Keratinocyte (primary cell): ENCODE measurements around the gene EIF3I. TPM values are rescaled to one million over a fixed set of nuclear protein-coding genes. Genes with fewer than 3 reads are reported as not detected.

Source experiments
- DNase-seq: peaks from one replicate; pipeline ENCODE4 v3.0.0-alpha.2; 2011; ENCODE audit warnings: low read depth, missing footprints, low spot score
- FAIRE-seq: peaks from 2 replicates; lab custom pipeline; 2011; peaks lifted over from hg19 to GRCh38; lab: Jason Lieb, UNC
- H2AFZ ChIP-seq: 2 replicates; pipeline ENCODE4 v1.6.0; 2012; ENCODE audit warnings: low read length, control low read depth, inconsistent platforms; ENCODE audit not compliant: control insufficient read depth
- H3K27ac ChIP-seq: 2 replicates; pipeline ENCODE4 v1.5.1; 2011; ENCODE audit warnings: low read length; ENCODE audit not compliant: control insufficient read depth, insufficient read depth
- H3K27me3 ChIP-seq: 3 replicates; pipeline ENCODE4 v1.6.0; 2011; ENCODE audit warnings: low read length; ENCODE audit not compliant: control insufficient read depth, insufficient read depth; ENCODE audit errors: extremely low read depth
- H3K36me3 ChIP-seq, 2 experiments: 2 replicates in 1 of 2; 3 replicates in 1 of 2; pipeline ENCODE4 v1.5.1; 2011; ENCODE audit warnings: low read length in 2 of 2, mild to moderate bottlenecking in 1 of 2; ENCODE audit not compliant: control insufficient read depth in 2 of 2, insufficient read depth in 2 of 2; ENCODE audit errors: extremely low read depth in 1 of 2
- H3K4me1 ChIP-seq: 3 replicates; pipeline ENCODE4 v1.5.1; 2011; ENCODE audit warnings: low read length; ENCODE audit not compliant: control insufficient read depth, insufficient read depth; ENCODE audit errors: extremely low read depth
- H3K4me2 ChIP-seq: 3 replicates; pipeline ENCODE4 v1.6.0; 2011; ENCODE audit warnings: low read depth, low read length; ENCODE audit not compliant: control insufficient read depth, insufficient read depth; ENCODE audit errors: extremely low read depth
- H3K4me3 ChIP-seq, 3 experiments: fragments of 200-600 bp in 1 of 3; sonication (generic) in 1 of 3; 2 replicates in 2 of 3; 3 replicates in 1 of 3; pipeline ENCODE4 v1.5.1; 2011 to 2016; ENCODE audit warnings: low read length in 3 of 3, mild to moderate bottlenecking in 3 of 3, control low read depth in 2 of 3, inconsistent platforms in 1 of 3, low read depth in 1 of 3, mixed read lengths in 1 of 3, mixed run types in 1 of 3, moderate library complexity in 1 of 3; ENCODE audit not compliant: control insufficient read depth in 2 of 3, insufficient read depth in 2 of 3; ENCODE audit errors: extremely low read depth in 1 of 3
- H3K79me2 ChIP-seq: 2 replicates; pipeline ENCODE4 v1.6.0; 2012; ENCODE audit warnings: low read length; ENCODE audit not compliant: control insufficient read depth, insufficient read depth
- H3K9ac ChIP-seq: 3 replicates; pipeline ENCODE4 v1.6.0; 2011; ENCODE audit warnings: low read length; ENCODE audit not compliant: control insufficient read depth, insufficient read depth; ENCODE audit errors: extremely low read depth
- H3K9me1 ChIP-seq: 3 replicates; pipeline ENCODE4 v1.6.0; 2011; ENCODE audit warnings: low read length; ENCODE audit not compliant: control insufficient read depth, insufficient read depth; ENCODE audit errors: extremely low read depth
- H3K9me3 ChIP-seq: 2 replicates; pipeline ENCODE4 v1.5.1; 2012; ENCODE audit warnings: low read depth, low read length; ENCODE audit not compliant: control insufficient read depth
- H4K20me1 ChIP-seq: 3 replicates; pipeline ENCODE4 v1.6.0; 2011; ENCODE audit warnings: low read length; ENCODE audit not compliant: control insufficient read depth, insufficient read depth; ENCODE audit errors: extremely low read depth
- CTCF ChIP-seq, 3 experiments: IDR thresholded peaks in 1 of 3; conservative IDR thresholded peaks in 1 of 3; optimal IDR thresholded peaks in 1 of 3; 2 replicates in 2 of 3; 3 replicates in 1 of 3; pipeline versions ENCODE3 to v1.5.1; 2011; ENCODE audit warnings: low read length in 3 of 3, mild to moderate bottlenecking in 3 of 3, moderate library complexity in 2 of 3, control low read depth in 1 of 3, inconsistent platforms in 1 of 3; ENCODE audit not compliant: insufficient read depth in 2 of 3; ENCODE audit errors: extremely low read depth in 1 of 3
- EZH2 ChIP-seq: IDR thresholded peaks from one replicate; pipeline ENCODE4 v1.6.1; 2012; ENCODE audit warnings: inconsistent platforms, mild to moderate bottlenecking, low read length, moderate library complexity
- dilution Hi-C: fragments of 300-500 bp; cut with MboI; formaldehyde crosslinking; loops from one replicate; pipeline ENCODE4 v1.7.0; 2020; ENCODE audit warnings: low sequenced_read_pairs; ENCODE audit not compliant: extremely low pct_ligation_motif_present
- polyA plus RNA-seq, 5 experiments: library from polyadenylated mRNA; depleted of rRNA in 3 of 5; stranded (reverse) in 3 of 5; stranded (forward) in 1 of 5; unstranded in 1 of 5; fragments of >200 nt; gene quantifications; 1 replicate in 1 of 5; 2 replicates in 3 of 5; 3 replicates in 1 of 5; pipeline versions ENCODE4 v1.2.1 to v1.2.3, GENCODE V29; 2011 to 2012; ENCODE audit warnings: missing spikeins in 2 of 5, low read depth in 1 of 5, low replicate concordance in 1 of 5

Gene EIF3I
- polyA plus RNA-seq, 1 donor (not counting 4 experiments of a cell fraction or from before 2014, with no cell fraction given) = 388 TPM

DNA sequence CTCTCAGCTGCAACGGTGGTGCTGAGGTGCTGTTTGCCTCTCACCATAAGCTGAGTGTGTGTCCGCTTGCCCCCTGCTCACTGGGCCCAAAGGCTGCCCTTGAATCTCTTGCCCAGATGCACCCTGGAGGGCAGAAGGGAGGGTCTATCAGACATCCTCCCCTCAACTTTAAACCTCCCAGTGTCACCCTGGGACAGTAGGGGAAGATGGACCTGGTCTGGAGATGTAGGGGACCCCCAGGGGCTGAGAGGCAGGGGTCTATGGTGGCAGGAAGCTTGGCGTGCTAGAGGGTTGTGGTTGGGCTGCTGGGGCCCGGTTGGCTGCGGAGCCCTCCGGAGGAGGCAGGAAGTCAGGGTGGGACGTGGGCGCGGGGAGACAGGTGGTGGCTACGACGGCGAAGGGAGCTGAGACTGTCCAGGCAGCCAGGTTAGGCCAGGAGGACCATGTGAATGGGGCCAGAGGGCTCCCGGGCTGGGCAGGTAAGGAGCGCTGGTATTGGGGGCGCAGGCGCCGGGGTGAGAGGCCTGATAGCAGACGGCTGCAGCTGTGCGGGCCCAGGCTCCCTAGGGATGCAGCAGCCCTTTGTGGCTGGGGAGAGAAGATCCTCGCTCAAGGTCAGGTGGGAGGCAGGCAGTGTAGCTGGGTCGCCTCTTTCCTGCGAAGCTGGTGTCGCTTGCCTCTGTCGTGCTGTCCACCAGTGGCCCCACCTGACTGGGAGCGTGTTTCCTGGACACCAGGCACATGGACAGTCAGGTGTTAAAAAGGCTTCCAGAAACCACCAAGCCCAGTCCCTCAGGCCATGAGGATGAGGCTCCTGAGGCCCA is 28.9 kb downstream of the EIF3I start, which contains the start of gene LCK:
TSS of gene LCK (plus strand) at position 373 of the 824 bp plus-strand sequence. CDS start 23,065 bp downstream, outside the sequence.
- Histone ChIP-seq H4K20me1 (no peaks in the 10 kb centered on the region), H3K27me3 (no peaks in the 10 kb centered on the region), H3K36me3 (no peaks in the 10 kb centered on the region), H3K4me1 (peaks cover 17% of the 10 kb centered on the region), H3K9me1 (no peaks in the 10 kb centered on the region), H2AFZ (no peak within 1 kb of the TSS), H3K27ac (no peak within 1 kb of the TSS), H3K4me2 (no peak within 1 kb of the TSS), H3K9ac (no peak within 1 kb of the TSS), H3K9me3 (no peaks in the 10 kb centered on the region), H3K4me3 (no peak within 1 kb of the TSS), H3K79me2 (no peaks in the 10 kb centered on the region)
- dilution Hi-C loops = no loop called here
- TF ChIP-seq CTCF (optimal IDR thresholded peaks at IDR 0.05 in 1 of 3, IDR thresholded peaks at IDR 0.05 in 1 of 3, conservative IDR thresholded peaks at IDR 0.05 in 1 of 3; ENCODE audit: extremely low read depth in 1 of 3, insufficient read depth in 2 of 3, low read length in 3 of 3) (no peak), EZH2 (no peak)
- FAIRE-seq (no peak), DNase-seq (no peak)

GRCh38 chr1:32255072-32256071 is 33.2 kb downstream of the EIF3I start:
- Histone ChIP-seq H3K9me1 (no peaks in the 10 kb centered on the region), H3K4me2 (no peak overlapping the region), H3K4me3 (no peak overlapping the region), H3K9me3 (no peaks in the 10 kb centered on the region), H3K79me2 (no peaks in the 10 kb centered on the region), H3K36me3 (no peaks in the 10 kb centered on the region), H2AFZ (no peak overlapping the region), H3K9ac (no peak overlapping the region), H4K20me1 (no peaks in the 10 kb centered on the region), H3K27ac (no peak overlapping the region), H3K4me1 (peaks cover 1% of the 10 kb centered on the region), H3K27me3 (no peaks in the 10 kb centered on the region)
- no peak for FAIRE-seq
- dilution Hi-C loops = no loop called here
- TF ChIP-seq CTCF (optimal IDR thresholded peaks at IDR 0.05 in 1 of 3, IDR thresholded peaks at IDR 0.05 in 1 of 3, conservative IDR thresholded peaks at IDR 0.05 in 1 of 3; ENCODE audit: extremely low read depth in 1 of 3, insufficient read depth in 2 of 3, low read length in 3 of 3) (no peak), EZH2 (no peak)
- DNase-seq = no peak
